OCI-LY1 (cell line): ENCODE results near the gene BGLAP.

Experiments
- H2AFZ ChIP-seq: fragments of 200-600 bp; sonication (generic), shearing (Covaris generic); 2 replicates; pipeline ENCODE4 v1.6.0; 2014; ENCODE audit warnings: antibody characterized with exemption, mild to moderate bottlenecking, low read length
- H3F3A ChIP-seq: fragments of 200-600 bp; sonication (generic), shearing (Covaris generic); 2 replicates; pipeline ENCODE4 v1.6.0; 2014; ENCODE audit warnings: mild to moderate bottlenecking, antibody characterized with exemption, low read length, moderate library complexity; ENCODE audit not compliant: insufficient read depth
- H3K27ac ChIP-seq: fragments of 200-600 bp; sonication (generic); 2 replicates; pipeline ENCODE4 v1.5.1; 2014; ENCODE audit warnings: low read length, mixed run types, mild to moderate bottlenecking, low read depth; ENCODE audit not compliant: poor library complexity, severe bottlenecking
- H3K27me3 ChIP-seq: fragments of 200-600 bp; sonication (generic); 2 replicates; pipeline ENCODE4 v1.6.0; 2014; ENCODE audit warnings: antibody characterized with exemption, mild to moderate bottlenecking, low read length, moderate library complexity; ENCODE audit not compliant: insufficient read depth
- H3K36me3 ChIP-seq: fragments of 200-600 bp; sonication (generic); 2 replicates; pipeline ENCODE4 v1.6.1; 2014; ENCODE audit warnings: mild to moderate bottlenecking, antibody characterized with exemption, low read length, moderate library complexity, mixed read lengths; ENCODE audit not compliant: insufficient read depth
- H3K4me1 ChIP-seq: fragments of 200-600 bp; sonication (generic); 2 replicates; pipeline ENCODE4 v1.5.1; 2014; ENCODE audit warnings: mild to moderate bottlenecking, low read length, moderate library complexity; ENCODE audit not compliant: insufficient read depth, severe bottlenecking
- H3K4me2 ChIP-seq: fragments of 200-600 bp; sonication (generic), shearing (Covaris generic); 2 replicates; pipeline ENCODE4 v1.6.1; 2014; ENCODE audit warnings: low read length
- H3K4me3 ChIP-seq: fragments of 200-600 bp; sonication (generic); 2 replicates; pipeline ENCODE4 v1.5.1; 2014; ENCODE audit warnings: low read length, low read depth, mild to moderate bottlenecking, mixed read lengths; ENCODE audit not compliant: poor library complexity, severe bottlenecking
- H3K79me2 ChIP-seq: fragments of 200-600 bp; shearing (Covaris generic); 2 replicates; pipeline ENCODE4 v1.6.1; 2016; ENCODE audit warnings: mixed run types, low read length, mixed read lengths; ENCODE audit not compliant: insufficient read depth
- H3K9ac ChIP-seq: fragments of 200-600 bp; sonication (generic), shearing (Covaris generic); 2 replicates; pipeline ENCODE4 v1.6.1; 2014; ENCODE audit warnings: mild to moderate bottlenecking, low read length, mixed read lengths
- H3K9me2 ChIP-seq: fragments of 200-600 bp; sonication (generic), shearing (Covaris generic); 2 replicates; pipeline ENCODE4 v1.6.1; 2014; ENCODE audit warnings: low read depth, mild to moderate bottlenecking, low read length, mixed read lengths
- H3K9me3 ChIP-seq: fragments of 200-600 bp; shearing (Covaris generic); 2 replicates; pipeline ENCODE4 v1.6.1; 2014; ENCODE audit warnings: low read length, mixed read lengths
- H4K20me1 ChIP-seq: fragments of 200-600 bp; sonication (generic), shearing (Covaris generic); 2 replicates; pipeline ENCODE4 v1.6.0; 2016; ENCODE audit warnings: mild to moderate bottlenecking, low read length; ENCODE audit not compliant: insufficient read depth
- CTCF ChIP-seq: fragments of 200-600 bp; sonication (generic), shearing (Covaris generic); IDR thresholded peaks from 2 replicates; pipeline ENCODE4 v1.5.1; 2017; ENCODE audit warnings: mild to moderate bottlenecking, antibody characterized with exemption, low read length, moderate library complexity, mixed read lengths
- EZH2 ChIP-seq: fragments of 200-600 bp; sonication (generic), shearing (Covaris generic); IDR thresholded peaks from 2 replicates; pipeline ENCODE4 v1.8.0; 2017; ENCODE audit warnings: borderline replicate concordance, mixed run types, mild to moderate bottlenecking, antibody characterized with exemption, low read length, moderate library complexity, mixed read lengths

The BGLAP gene

GRCh38 chr1:156276966-156277381 lies 35.0 kb downstream of the BGLAP start:
- H3K9me2 ChIP-seq = no peaks in the 10 kb centered on the region
- no peaks in the 10 kb centered on the region for H3K9me3 ChIP-seq
- H3K79me2 ChIP-seq = peaks cover 28% of the 10 kb centered on the region
- H4K20me1 ChIP-seq = no peaks in the 10 kb centered on the region
- H3K4me3 ChIP-seq = no peak overlapping the region
- peaks cover 17% of the 10 kb centered on the region for H3K4me1 ChIP-seq
- H3K4me2 ChIP-seq = no peak overlapping the region
- no peaks in the 10 kb centered on the region for H3K27me3 ChIP-seq
- TF ChIP-seq EZH2 (no peak), CTCF (no peak)
- no peak overlapping the region for H3K27ac ChIP-seq
- H3K36me3 ChIP-seq = peaks cover 84% of the 10 kb centered on the region
- H3K9ac ChIP-seq = no peak overlapping the region
- H2AFZ ChIP-seq = no peak overlapping the region
- no peaks in the 10 kb centered on the region for H3F3A ChIP-seq

- Histone ChIP-seq H3K4me1 (peaks cover 29% of the 10 kb centered on the region), H3K4me3 (no peak overlapping the region), H3K27ac (no peak overlapping the region), H3K9me3 (no peaks in the 10 kb centered on the region), H3K4me2 (no peak overlapping the region), H3F3A (no peaks in the 10 kb centered on the region), H3K79me2 (peaks cover 37% of the 10 kb centered on the region), H3K36me3 (peaks cover 56% of the 10 kb centered on the region), H4K20me1 (no peaks in the 10 kb centered on the region), H3K9ac (no peak overlapping the region), H3K9me2 (no peaks in the 10 kb centered on the region), H2AFZ (no peak overlapping the region), H3K27me3 (no peaks in the 10 kb centered on the region)
- TF ChIP-seq CTCF (no peak), EZH2 (no peak)
These were observed 37.9 kb downstream of the BGLAP start for GRCh38 chr1:156279837-156280236.

- H3K27ac ChIP-seq = peak overlapping the region; percentile 79
- peaks cover 37% of the 10 kb centered on the region for H3K79me2 ChIP-seq
- H3K27me3 ChIP-seq = no peaks in the 10 kb centered on the region
- H3F3A ChIP-seq = no peaks in the 10 kb centered on the region
- no peaks in the 10 kb centered on the region for H3K9me3 ChIP-seq
- H2AFZ ChIP-seq = no peak overlapping the region
- peaks cover 43% of the 10 kb centered on the region for H3K36me3 ChIP-seq
- H3K4me1 ChIP-seq = peaks cover 29% of the 10 kb centered on the region
- H4K20me1 ChIP-seq = no peaks in the 10 kb centered on the region
- H3K4me2 ChIP-seq = peak overlapping the region; percentile 97
- peak overlapping the region; percentile 98 for H3K9ac ChIP-seq
- peak overlapping the region; percentile 95 for H3K4me3 ChIP-seq
- TF ChIP-seq CTCF (peak; percentile 32), EZH2 (no peak)
- H3K9me2 ChIP-seq = no peaks in the 10 kb centered on the region
These were observed 39.3 kb downstream of the BGLAP start for GRCh38 chr1:156281281-156281680.
